ENCODE measurements around the gene RABL6.

- TF ChIP-seq CTCF (conservative IDR thresholded peaks at IDR 0.05 in 1 of 2, IDR thresholded peaks at IDR 0.05 in 1 of 2; ENCODE audit: low read depth in 1 of 2, low read length in 2 of 2) (no peak), EZH2 (IDR thresholded peaks at IDR 0.05; ENCODE audit: low read length, missing control alignments) (no peak)
Observed at GRCh38 chr9:136837146-136837855, 29.6 kb downstream of the RABL6 start.
